ENCODE measurements around the gene COMT. TPM values are rescaled to one million over a fixed set of nuclear protein-coding genes. Genes with fewer than 3 reads are reported as not detected.

COMT gene
- total RNA-seq, 1 donor from 2014 or later, result 1.3 TPM

DNA sequence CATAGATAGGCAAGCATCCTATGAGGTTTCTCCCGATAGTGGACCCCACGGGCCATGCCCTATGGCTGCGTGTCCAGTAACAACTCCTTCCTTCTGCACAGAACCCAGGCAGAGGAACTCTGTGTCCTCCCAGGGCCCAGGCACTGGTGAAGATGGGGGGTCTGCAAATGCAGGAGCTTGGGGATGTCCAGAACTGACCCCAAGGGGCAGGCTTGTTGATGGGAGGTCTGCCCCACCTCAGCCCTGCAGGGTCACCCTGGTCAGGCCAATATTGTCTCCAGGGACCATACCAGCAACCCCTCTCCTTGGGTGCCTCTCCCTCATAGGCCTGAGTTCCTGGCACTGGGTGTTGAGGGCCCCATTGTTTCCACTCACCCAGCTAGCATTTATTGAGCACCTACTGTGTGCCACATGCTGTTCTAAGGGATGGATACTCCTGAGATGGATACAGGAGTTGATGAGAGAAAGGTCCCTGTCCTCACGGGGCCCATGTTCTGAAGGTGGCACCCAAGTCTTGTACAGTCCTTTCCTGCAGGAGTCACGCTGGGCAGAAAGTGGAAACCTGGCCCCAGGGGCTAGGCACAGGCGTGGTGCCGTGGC lies 26.4 kb downstream of the COMT start:
- H3K27ac Mint-ChIP-seq, result peak overlapping the region; percentile 33
- H3K36me3 ChIP-seq, result no peaks in the 10 kb centered on the region

GRCh38 chr22:19968450-19968891 lies 26.9 kb downstream of the COMT start:
- Histone ChIP-seq H3K4me3 (no peak overlapping the region), H4K20me1 (ENCODE audit: low read depth) (peaks cover 10% of the 10 kb centered on the region), H3K4me1 (no peaks in the 10 kb centered on the region), H3K36me3 (no peaks in the 10 kb centered on the region), H3K79me2 (ENCODE audit: low read depth) (no peaks in the 10 kb centered on the region), H3K9ac (no peak overlapping the region), H3K9me3 (ENCODE audit: low read depth) (no peaks in the 10 kb centered on the region), H3K27me3 (no peaks in the 10 kb centered on the region), H3K4me2 (no peak overlapping the region), H3K27ac (no peak overlapping the region), H3F3A (ENCODE audit: low read depth) (peaks cover 14% of the 10 kb centered on the region), H2AFZ (replicated peaks) (no peak overlapping the region)
- no peak for TF ChIP-seq CTCF (IDR thresholded peaks at IDR 0.05)
- TF ChIP-seq EZH2phosphoT487 (IDR thresholded peaks at IDR 0.05), result no peak
- Mint-ChIP-seq H3K9me3 (no peaks in the 10 kb centered on the region), H3K36me3 (peaks cover 4% of the 10 kb centered on the region), H3K27me3 (ENCODE audit: insufficient read depth, low read depth) (peaks cover 5% of the 10 kb centered on the region), H3K4me3 (no peak overlapping the region), H3K27ac (peak overlapping the region; percentile 85), H3K4me1 (peaks cover 25% of the 10 kb centered on the region)
- DNase-seq (ENCODE audit: low spot score), result no peak

More for the DNA sequence above, 26.4 kb downstream of the COMT start:
- H3K9ac ChIP-seq, result no peak overlapping the region
- no peaks in the 10 kb centered on the region for H3K4me1 ChIP-seq
- no peak overlapping the region for H2AFZ ChIP-seq (replicated peaks)
- DNase-seq (ENCODE audit: low spot score), result no peak
- H4K20me1 ChIP-seq (ENCODE audit: low read depth), result peaks cover 5% of the 10 kb centered on the region
- H3K4me2 ChIP-seq, result no peak overlapping the region
- no peak overlapping the region for H3K27ac ChIP-seq
- H3K4me3 ChIP-seq, result no peak overlapping the region
- peaks cover 14% of the 10 kb centered on the region for H3F3A ChIP-seq (ENCODE audit: low read depth)
- Mint-ChIP-seq H3K4me3 (no peak overlapping the region), H3K27me3 (ENCODE audit: insufficient read depth, low read depth) (peaks cover 5% of the 10 kb centered on the region), H3K36me3 (peaks cover 4% of the 10 kb centered on the region), H3K4me1 (peaks cover 27% of the 10 kb centered on the region), H3K9me3 (no peaks in the 10 kb centered on the region)
- H3K27me3 ChIP-seq, result no peaks in the 10 kb centered on the region
- H3K79me2 ChIP-seq (ENCODE audit: low read depth), result no peaks in the 10 kb centered on the region
- no peaks in the 10 kb centered on the region for H3K9me3 ChIP-seq (ENCODE audit: low read depth)
- TF ChIP-seq EZH2 (IDR thresholded peaks at IDR 0.05), result no peak
- TF ChIP-seq EZH2phosphoT487 (IDR thresholded peaks at IDR 0.05), result no peak
- TF ChIP-seq CTCF (IDR thresholded peaks at IDR 0.05), result no peak

- Histone ChIP-seq H3K36me3 (no peaks in the 10 kb centered on the region), H3K4me2 (no peak overlapping the region), H3K4me3 (no peak overlapping the region), H3K27me3 (no peaks in the 10 kb centered on the region), H3K9ac (no peak overlapping the region), H3K4me1 (no peaks in the 10 kb centered on the region), H4K20me1 (ENCODE audit: low read depth) (peaks cover 16% of the 10 kb centered on the region), H3K9me3 (ENCODE audit: low read depth) (no peaks in the 10 kb centered on the region), H3K27ac (no peak overlapping the region), H3F3A (ENCODE audit: low read depth) (peaks cover 14% of the 10 kb centered on the region), H2AFZ (replicated peaks) (no peak overlapping the region), H3K79me2 (ENCODE audit: low read depth) (no peaks in the 10 kb centered on the region)
- Mint-ChIP-seq H3K9me3 (no peaks in the 10 kb centered on the region), H3K4me3 (no peak overlapping the region), H3K4me1 (peaks cover 29% of the 10 kb centered on the region), H3K27ac (no peak overlapping the region), H3K36me3 (peaks cover 4% of the 10 kb centered on the region), H3K27me3 (ENCODE audit: insufficient read depth, low read depth) (peaks cover 5% of the 10 kb centered on the region)
- no peak for DNase-seq (ENCODE audit: low spot score)
- TF ChIP-seq EZH2phosphoT487 (IDR thresholded peaks at IDR 0.05) (no peak), EZH2 (IDR thresholded peaks at IDR 0.05) (no peak), CTCF (IDR thresholded peaks at IDR 0.05) (no peak)
These were observed 27.8 kb downstream of the COMT start for GRCh38 chr22:19969141-19969928.
